Coronary artery (tissue), 2 donors: ENCODE results near the gene AHCYL2.

ENCODE experiments used
- DNase-seq: peaks from one replicate; pipeline ENCODE4 v3.0.0-alpha.2; 2017; ENCODE audit warnings: low spot score
- H3K27ac ChIP-seq, 2 donors: fragments of 200-600 bp; sonication (generic); one replicate each; pipeline ENCODE4 v1.5.1; 2016 to 2019
- H3K4me3 ChIP-seq: fragments of 200-600 bp; sonication (generic); 2 replicates; pipeline ENCODE4 v1.5.1; 2016; ENCODE audit warnings: mild to moderate bottlenecking, moderate library complexity
- TF ChIP-seq, protein P1 (sequence below): fragments of 200-600 bp; sonication (generic); IDR thresholded peaks from one replicate; pipeline ENCODE4 v1.5.1; 2019; ENCODE audit warnings: antibody characterized with exemption

AHCYL2 gene

GRCh38 chr7:129464194-129464593, 239.4 kb downstream of the AHCYL2 start:
- TF ChIP-seq, protein P1, sequence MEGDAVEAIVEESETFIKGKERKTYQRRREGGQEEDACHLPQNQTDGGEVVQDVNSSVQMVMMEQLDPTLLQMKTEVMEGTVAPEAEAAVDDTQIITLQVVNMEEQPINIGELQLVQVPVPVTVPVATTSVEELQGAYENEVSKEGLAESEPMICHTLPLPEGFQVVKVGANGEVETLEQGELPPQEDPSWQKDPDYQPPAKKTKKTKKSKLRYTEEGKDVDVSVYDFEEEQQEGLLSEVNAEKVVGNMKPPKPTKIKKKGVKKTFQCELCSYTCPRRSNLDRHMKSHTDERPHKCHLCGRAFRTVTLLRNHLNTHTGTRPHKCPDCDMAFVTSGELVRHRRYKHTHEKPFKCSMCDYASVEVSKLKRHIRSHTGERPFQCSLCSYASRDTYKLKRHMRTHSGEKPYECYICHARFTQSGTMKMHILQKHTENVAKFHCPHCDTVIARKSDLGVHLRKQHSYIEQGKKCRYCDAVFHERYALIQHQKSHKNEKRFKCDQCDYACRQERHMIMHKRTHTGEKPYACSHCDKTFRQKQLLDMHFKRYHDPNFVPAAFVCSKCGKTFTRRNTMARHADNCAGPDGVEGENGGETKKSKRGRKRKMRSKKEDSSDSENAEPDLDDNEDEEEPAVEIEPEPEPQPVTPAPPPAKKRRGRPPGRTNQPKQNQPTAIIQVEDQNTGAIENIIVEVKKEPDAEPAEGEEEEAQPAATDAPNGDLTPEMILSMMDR, result no peak
- Histone ChIP-seq H3K27ac (no peak overlapping the region), H3K4me3 (no peak overlapping the region)
- DNase-seq, result no peak

- no peak for DNase-seq
- TF ChIP-seq, protein P1, result no peak
These were observed 240.2 kb downstream of the AHCYL2 start for GRCh38 chr7:129465080-129465479.

DNA sequence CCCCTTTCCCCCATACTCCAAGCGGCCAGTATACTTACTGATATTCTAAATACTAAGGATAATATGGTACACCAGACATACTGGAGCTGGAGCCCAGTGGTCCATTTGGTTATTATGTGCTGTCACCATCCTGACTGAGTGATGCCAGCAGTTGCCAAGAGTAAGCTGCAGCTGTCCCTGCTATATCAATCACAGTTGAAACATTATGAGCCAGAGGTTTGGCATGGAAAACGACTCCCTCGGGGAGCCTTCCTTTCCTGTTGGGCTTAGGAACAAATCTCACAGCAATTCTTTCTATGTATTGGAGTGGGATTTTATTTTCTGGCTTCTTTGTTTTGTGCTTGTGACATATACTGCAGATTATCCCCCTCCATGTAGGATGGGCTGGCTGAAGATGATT, 242.0 kb downstream of the AHCYL2 start:
- no peak for DNase-seq
- H3K27ac ChIP-seq, result no peak overlapping the region
- TF ChIP-seq, protein P1, result no peak
- H3K4me3 ChIP-seq, result no peak overlapping the region

More at GRCh38 chr7:129465080-129465479, 240.2 kb downstream of the AHCYL2 start:
- Histone ChIP-seq H3K4me3 (no peak overlapping the region), H3K27ac (no peak overlapping the region)

- no peak overlapping the region for H3K27ac ChIP-seq
- no peak overlapping the region for H3K4me3 ChIP-seq
- no peak for DNase-seq
- TF ChIP-seq, protein P1, result no peak
These were observed 243.3 kb downstream of the AHCYL2 start for GRCh38 chr7:129468087-129468486.

- Histone ChIP-seq H3K27ac (no peak overlapping the region), H3K4me3 (no peak overlapping the region)
- DNase-seq, result no peak
- TF ChIP-seq, protein P1, result no peak
These were observed 243.7 kb downstream of the AHCYL2 start for GRCh38 chr7:129468547-129468946.

- peak; percentile 5 for DNase-seq
- Histone ChIP-seq H3K27ac (no peak overlapping the region), H3K4me3 (no peak overlapping the region)
- TF ChIP-seq, protein P1, result no peak
These were observed 245.1 kb downstream of the AHCYL2 start for GRCh38 chr7:129469930-129470329.

DNA sequence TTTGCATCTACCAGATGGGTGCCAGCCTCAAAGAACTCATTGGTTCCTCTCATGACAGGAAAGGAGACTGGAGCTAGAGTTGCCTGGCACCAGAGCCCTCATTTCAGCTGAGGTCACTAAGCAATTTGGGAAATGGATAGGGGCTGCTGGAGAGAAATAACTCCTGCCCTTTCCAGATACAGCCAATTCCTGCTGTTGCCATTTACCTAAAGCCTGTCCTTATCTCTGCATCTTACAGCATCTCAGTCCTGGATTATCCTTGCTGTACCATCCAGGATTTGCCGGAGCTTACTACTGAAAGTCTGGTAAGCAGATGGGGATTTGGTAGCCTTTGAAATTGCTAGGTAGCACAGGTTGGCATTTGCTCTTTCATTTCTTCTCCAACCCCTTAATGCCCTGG, 245.6 kb downstream of the AHCYL2 start:
- TF ChIP-seq, protein P1, result no peak
- H3K4me3 ChIP-seq, result no peak overlapping the region
- DNase-seq, result no peak
- no peak overlapping the region for H3K27ac ChIP-seq
